Cardiac fibroblast (primary cell): ENCODE measurements around the gene FEM1C.

Experiments used
- DNase-seq, 2 donors: peaks; one replicate each; pipeline versions ENCODE4 v3.0.0 to v3.0.0-alpha.2; 2010; ENCODE audit warnings: low read depth in 2 of 2
- H3K4me3 ChIP-seq, 2 donors: replicated peaks in 1 of 2; 1 replicate in 1 of 2; 2 replicates in 1 of 2; pipeline ENCODE4 v1.5.1; 2011; ENCODE audit warnings: low read depth in 2 of 2, low read length in 2 of 2, mild to moderate bottlenecking in 2 of 2, moderate library complexity in 1 of 2
- TF ChIP-seq, protein P1 (sequence below): IDR thresholded peaks from one replicate; pipeline ENCODE4 v1.5.1; 2011; ENCODE audit warnings: low read depth, mild to moderate bottlenecking, low read length, inconsistent platforms

Gene FEM1C

GRCh38 chr5:115531380-115531779 is 13.2 kb downstream of the FEM1C start:
- TF ChIP-seq, protein P1, sequence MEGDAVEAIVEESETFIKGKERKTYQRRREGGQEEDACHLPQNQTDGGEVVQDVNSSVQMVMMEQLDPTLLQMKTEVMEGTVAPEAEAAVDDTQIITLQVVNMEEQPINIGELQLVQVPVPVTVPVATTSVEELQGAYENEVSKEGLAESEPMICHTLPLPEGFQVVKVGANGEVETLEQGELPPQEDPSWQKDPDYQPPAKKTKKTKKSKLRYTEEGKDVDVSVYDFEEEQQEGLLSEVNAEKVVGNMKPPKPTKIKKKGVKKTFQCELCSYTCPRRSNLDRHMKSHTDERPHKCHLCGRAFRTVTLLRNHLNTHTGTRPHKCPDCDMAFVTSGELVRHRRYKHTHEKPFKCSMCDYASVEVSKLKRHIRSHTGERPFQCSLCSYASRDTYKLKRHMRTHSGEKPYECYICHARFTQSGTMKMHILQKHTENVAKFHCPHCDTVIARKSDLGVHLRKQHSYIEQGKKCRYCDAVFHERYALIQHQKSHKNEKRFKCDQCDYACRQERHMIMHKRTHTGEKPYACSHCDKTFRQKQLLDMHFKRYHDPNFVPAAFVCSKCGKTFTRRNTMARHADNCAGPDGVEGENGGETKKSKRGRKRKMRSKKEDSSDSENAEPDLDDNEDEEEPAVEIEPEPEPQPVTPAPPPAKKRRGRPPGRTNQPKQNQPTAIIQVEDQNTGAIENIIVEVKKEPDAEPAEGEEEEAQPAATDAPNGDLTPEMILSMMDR: no peak

DNA sequence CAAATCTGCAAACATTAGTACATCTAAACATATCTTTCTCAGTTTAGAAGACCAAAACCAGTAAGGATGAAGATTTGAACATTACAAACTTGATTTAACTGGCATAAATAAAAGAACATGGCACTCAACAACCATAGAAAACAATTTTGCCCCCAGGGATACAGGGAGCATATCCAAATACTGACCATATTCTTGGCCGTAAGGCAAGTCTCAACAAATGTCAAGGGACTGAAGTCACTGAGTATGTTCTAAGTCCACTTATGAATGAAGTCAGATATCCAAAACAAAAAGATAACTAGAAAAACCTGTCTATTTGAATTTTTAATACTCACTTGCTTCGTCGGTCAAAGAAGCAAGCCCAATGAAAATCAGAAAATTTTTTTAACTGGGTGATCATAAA is 14.1 kb downstream of the FEM1C start:
- H3K4me3 ChIP-seq: no peak overlapping the region

More at GRCh38 chr5:115531380-115531779, 13.2 kb downstream of the FEM1C start:
- no peak for DNase-seq
- no peak overlapping the region for H3K4me3 ChIP-seq

GRCh38 chr5:115526604-115527003 is 18.0 kb downstream of the FEM1C start:
- no peak overlapping the region for H3K4me3 ChIP-seq
- TF ChIP-seq, protein P1: no peak
- DNase-seq: no peak

More for the DNA sequence above, 14.1 kb downstream of the FEM1C start:
- DNase-seq: peak; percentile 21 to 38
- TF ChIP-seq, protein P1: no peak

GRCh38 chr5:115524199-115524847 is 20.3 kb downstream of the FEM1C start:
- no peak overlapping the region for H3K4me3 ChIP-seq
- TF ChIP-seq, protein P1: no peak
- DNase-seq: no peak

- TF ChIP-seq, protein P1: no peak
- no peak overlapping the region for H3K4me3 ChIP-seq
These were observed 21.7 kb downstream of the FEM1C start for GRCh38 chr5:115522832-115523403.

GRCh38 chr5:115520191-115520590 is 24.4 kb downstream of the FEM1C start:
- no peak for DNase-seq
- no peak overlapping the region for H3K4me3 ChIP-seq
- TF ChIP-seq, protein P1: no peak

More at GRCh38 chr5:115522832-115523403, 21.7 kb downstream of the FEM1C start:
- no peak for DNase-seq

- H3K4me3 ChIP-seq: no peak overlapping the region
- TF ChIP-seq, protein P1: no peak
- DNase-seq: no peak
These were observed 28.2 kb downstream of the FEM1C start for GRCh38 chr5:115516372-115516771.
